BLaER1 treated with 17β-estradiol and CSF1 and Interleukin-3, amounts not matched to agents 10 nM and 100 nM (cell line): ENCODE data around the gene C5orf34.

Experiments used
- H3K27ac ChIP-seq, 11 experiments: shearing (Covaris generic); formaldehyde crosslinking; 2 replicates each; pipeline ENCODE4 v1.8.1; 2022
- H3K27me3 ChIP-seq, 11 experiments: shearing (Covaris generic); formaldehyde crosslinking; 2 replicates each; pipeline ENCODE4 v1.8.1; 2022
- H3K36me3 ChIP-seq, 11 experiments: shearing (Covaris generic); formaldehyde crosslinking; 2 replicates each; pipeline ENCODE4 v1.8.1; 2022
- H3K4me1 ChIP-seq, 10 experiments: shearing (Covaris generic); formaldehyde crosslinking; 2 replicates each; pipeline ENCODE4 v1.8.1; 2022
- H3K4me2 ChIP-seq, 11 experiments: shearing (Covaris generic); formaldehyde crosslinking; 2 replicates each; pipeline ENCODE4 v1.8.1; 2022
- H3K4me3 ChIP-seq, 10 experiments: shearing (Covaris generic); formaldehyde crosslinking; 2 replicates each; pipeline ENCODE4 v1.8.1; 2022
- H3K9ac ChIP-seq, 11 experiments: shearing (Covaris generic); formaldehyde crosslinking; 2 replicates each; pipeline ENCODE4 v1.8.1; 2022
- H3K9me3 ChIP-seq, 11 experiments: shearing (Covaris generic); formaldehyde crosslinking; replicated peaks in 1 of 11; 2 replicates each; pipeline ENCODE4 v1.8.1; 2022
- H4K20me1 ChIP-seq, 11 experiments: shearing (Covaris generic); formaldehyde crosslinking; 2 replicates each; pipeline ENCODE4 v1.8.1; 2022
- Cebpa-rat ChIP-seq, 11 experiments: shearing (Covaris generic); IDR thresholded peaks; 2 replicates each; pipeline ENCODE4 v1.8.1; 2022

The C5orf34 gene

GRCh38 chr5:43497311-43498104, 17.4 kb downstream of the C5orf34 start:
- H3K9ac ChIP-seq = no peak overlapping the region
- TF ChIP-seq Cebpa-rat (IDR thresholded peaks at IDR 0.05) = no peak
- peak overlapping the region in 1 of 11 experiments; percentile 27; a peak in 1 of 22 replicates for H3K4me2 ChIP-seq
- H3K4me1 ChIP-seq = peaks cover 0 to 8% (median 0%) of the 10 kb centered on the region in 10 experiments; a peak in 2 of 20 replicates
- no peaks in the 10 kb centered on the region for H3K9me3 ChIP-seq
- H3K27me3 ChIP-seq = no peaks in the 10 kb centered on the region
- no peak overlapping the region for H3K27ac ChIP-seq
- peaks cover 3 to 94% (median 32%) of the 10 kb centered on the region in 11 experiments; a peak in 18 of 22 replicates for H3K36me3 ChIP-seq
- H4K20me1 ChIP-seq = no peaks in the 10 kb centered on the region
- H3K4me3 ChIP-seq = no peak overlapping the region

- H4K20me1 ChIP-seq = no peaks in the 10 kb centered on the region
- H3K4me1 ChIP-seq = peaks cover 0 to under 1% (median under 1%) of the 10 kb centered on the region in 10 experiments; a peak in 9 of 20 replicates
- no peaks in the 10 kb centered on the region for H3K27me3 ChIP-seq
- H3K36me3 ChIP-seq = peaks cover 12 to 92% (median 34%) of the 10 kb centered on the region in 11 experiments; a peak in 21 of 22 replicates
- no peak overlapping the region for H3K27ac ChIP-seq
- no peak overlapping the region for H3K4me2 ChIP-seq
- H3K9ac ChIP-seq = no peak overlapping the region
- H3K9me3 ChIP-seq = no peaks in the 10 kb centered on the region
- TF ChIP-seq Cebpa-rat (IDR thresholded peaks at IDR 0.05) = peak in 1 of 11 experiments; percentile 49; a peak in 2 of 22 replicates
- H3K4me3 ChIP-seq = no peak overlapping the region
These were observed 23.6 kb downstream of the C5orf34 start for GRCh38 chr5:43491326-43491725.

GRCh38 chr5:43486353-43486752, 28.6 kb downstream of the C5orf34 start:
- Histone ChIP-seq H3K4me3 (no peak overlapping the region), H3K4me1 (peaks cover 32 to 37% (median 34%) of the 10 kb centered on the region in 10 experiments), H3K36me3 (peaks cover 12 to 47% (median 24%) of the 10 kb centered on the region in 11 experiments; a peak in 21 of 22 replicates), H3K4me2 (peak overlapping the region in 5 of 11 experiments; percentile 73 to 94 (median 86); a peak in 4 of 22 replicates), H3K9me3 (no peaks in the 10 kb centered on the region), H3K27ac (no peak overlapping the region), H3K27me3 (no peaks in the 10 kb centered on the region), H4K20me1 (no peaks in the 10 kb centered on the region), H3K9ac (no peak overlapping the region)
- no peak for TF ChIP-seq Cebpa-rat (IDR thresholded peaks at IDR 0.05)

- peak overlapping the region in 4 of 11 experiments; percentile 20 to 96 (median 92); a peak in 6 of 22 replicates for H3K9ac ChIP-seq
- H3K4me1 ChIP-seq = peaks cover 32 to 39% (median 34%) of the 10 kb centered on the region in 10 experiments
- no peak overlapping the region for H3K4me3 ChIP-seq
- H3K36me3 ChIP-seq = peaks cover 12 to 38% (median 24%) of the 10 kb centered on the region in 11 experiments; a peak in 21 of 22 replicates
- H3K27ac ChIP-seq = peak overlapping the region in 10 of 11 experiments; percentile 93 to 98 (median 96); a peak in 19 of 22 replicates
- H4K20me1 ChIP-seq = no peaks in the 10 kb centered on the region
- no peak for TF ChIP-seq Cebpa-rat (IDR thresholded peaks at IDR 0.05)
- no peaks in the 10 kb centered on the region for H3K9me3 ChIP-seq
- H3K4me2 ChIP-seq = peak overlapping the region; percentile 69 to 94 (median 78)
- no peaks in the 10 kb centered on the region for H3K27me3 ChIP-seq
These were observed 29.5 kb downstream of the C5orf34 start for GRCh38 chr5:43485406-43485805.

- H3K4me3 ChIP-seq = peak overlapping the region; percentile 66 to 91 (median 80)
- H3K36me3 ChIP-seq = peaks cover 3 to 27% (median 15%) of the 10 kb centered on the region in 11 experiments; a peak in 20 of 22 replicates
- H3K4me1 ChIP-seq = peaks cover 32 to 39% (median 34%) of the 10 kb centered on the region in 10 experiments
- H3K4me2 ChIP-seq = peak overlapping the region; percentile 69 to 94 (median 78)
- H3K9ac ChIP-seq = peak overlapping the region; percentile 85 to 99 (median 95)
- no peaks in the 10 kb centered on the region for H3K27me3 ChIP-seq
- peak overlapping the region; percentile 82 to 98 (median 96) for H3K27ac ChIP-seq
- no peak for TF ChIP-seq Cebpa-rat (IDR thresholded peaks at IDR 0.05)
- H3K9me3 ChIP-seq = no peaks in the 10 kb centered on the region
- H4K20me1 ChIP-seq = no peaks in the 10 kb centered on the region
These were observed 30.7 kb downstream of the C5orf34 start for GRCh38 chr5:43484106-43484849.

GRCh38 chr5:43483298-43484105, 31.4 kb downstream of the C5orf34 start, which contains the start of gene TMEM267:
Gene TMEM267 (minus strand): TSS chr5:43483865. CDS start chr5:43453969, 29,896 bp downstream.
- no peaks in the 10 kb centered on the region for H4K20me1 ChIP-seq
- peak within 1 kb of the TSS; percentile 66 to 91 (median 80) for H3K4me3 ChIP-seq
- no peaks in the 10 kb centered on the region for H3K9me3 ChIP-seq
- H3K9ac ChIP-seq = peak within 1 kb of the TSS; percentile 85 to 99 (median 95)
- H3K27ac ChIP-seq = peak within 1 kb of the TSS; percentile 82 to 98 (median 96)
- H3K4me1 ChIP-seq = peaks cover 32 to 39% (median 34%) of the 10 kb centered on the region in 10 experiments
- peak within 1 kb of the TSS; percentile 69 to 94 (median 86) for H3K4me2 ChIP-seq
- no peaks in the 10 kb centered on the region for H3K27me3 ChIP-seq
- H3K36me3 ChIP-seq = peaks cover 0 to 19% (median 7%) of the 10 kb centered on the region in 11 experiments; a peak in 17 of 22 replicates
- peak in 9 of 11 experiments; percentile 41 to 92 (median 78); a peak in 14 of 22 replicates for TF ChIP-seq Cebpa-rat (IDR thresholded peaks at IDR 0.05)

GRCh38 chr5:43482490-43483297, 32.3 kb downstream of the C5orf34 start:
- Histone ChIP-seq H3K4me3 (peak overlapping the region; percentile 66 to 91 (median 80)), H3K9me3 (no peaks in the 10 kb centered on the region), H3K9ac (peak overlapping the region; percentile 85 to 99 (median 95)), H3K36me3 (peaks cover 0 to 17% (median under 1%) of the 10 kb centered on the region in 11 experiments; a peak in 6 of 22 replicates), H3K4me2 (peak overlapping the region; percentile 69 to 94 (median 78)), H3K4me1 (peaks cover 32 to 40% (median 34%) of the 10 kb centered on the region in 10 experiments), H3K27ac (peak overlapping the region; percentile 82 to 98 (median 96)), H4K20me1 (no peaks in the 10 kb centered on the region), H3K27me3 (no peaks in the 10 kb centered on the region)
- no peak; a peak in 2 of 22 replicates for TF ChIP-seq Cebpa-rat (IDR thresholded peaks at IDR 0.05)
